Measurements from ENCODE around the gene ATRNL1.
A peak's percentile ranks its signal among the peaks of the same experiment; 100 is the strongest.
"Not testable (repeated sequence)": the region's sequence is repeated elsewhere in the genome, so short reads cannot be mapped to it uniquely, and the experiment has no call there.

ATRNL1 gene

GRCh38 chr10:115107830-115108229 is 14.7 kb downstream of the ATRNL1 start:
- Mint-ChIP-seq H3K36me3 (no peaks in the 10 kb centered on the region), H3K27ac (no peak overlapping the region), H3K4me1 (no peaks in the 10 kb centered on the region), H3K9me3 (peaks cover 15% of the 10 kb centered on the region), H3K27me3 (peaks cover 3% of the 10 kb centered on the region), H3K4me3 (no peak overlapping the region)
- CTCF ChIA-PET: no interaction called here
- DNase-seq: no peak

DNA sequence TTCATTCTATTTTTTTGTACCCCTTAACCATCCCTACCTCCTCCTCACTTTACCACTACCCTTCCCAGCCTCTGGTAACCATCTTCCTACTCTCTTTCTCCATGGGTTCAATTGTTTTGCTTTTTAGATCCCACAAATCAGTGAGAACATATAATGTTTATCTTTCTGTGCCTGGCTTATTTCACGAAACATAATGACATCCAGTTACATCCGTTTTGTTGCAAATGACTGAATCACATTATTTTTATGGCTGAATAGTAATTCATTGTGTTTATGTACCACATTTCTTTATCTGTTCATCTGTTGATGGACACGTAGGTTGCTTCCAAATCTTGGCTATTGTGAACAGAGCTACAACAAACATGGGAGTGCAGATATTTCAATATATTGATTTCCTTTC is 24.1 kb downstream of the ATRNL1 start:
- no peak overlapping the region for H3K27ac Mint-ChIP-seq
- no peak for DNase-seq
- H3K9me3 Mint-ChIP-seq: no peaks in the 10 kb centered on the region
- no peak overlapping the region for H3K4me3 Mint-ChIP-seq
- no peaks in the 10 kb centered on the region for H3K27me3 Mint-ChIP-seq
- no peaks in the 10 kb centered on the region for H3K4me1 Mint-ChIP-seq
- CTCF ChIA-PET: no interaction called here
- no peaks in the 10 kb centered on the region for H3K36me3 Mint-ChIP-seq

GRCh38 chr10:115118346-115118745 is 25.2 kb downstream of the ATRNL1 start:
- no peaks in the 10 kb centered on the region for H3K9me3 Mint-ChIP-seq
- CTCF ChIA-PET: no interaction called here
- H3K27ac Mint-ChIP-seq: no peak overlapping the region
- H3K27me3 Mint-ChIP-seq: no peaks in the 10 kb centered on the region
- H3K4me1 Mint-ChIP-seq: no peaks in the 10 kb centered on the region
- no peaks in the 10 kb centered on the region for H3K36me3 Mint-ChIP-seq
- no peak for DNase-seq
- H3K4me3 Mint-ChIP-seq: no peak overlapping the region

DNA sequence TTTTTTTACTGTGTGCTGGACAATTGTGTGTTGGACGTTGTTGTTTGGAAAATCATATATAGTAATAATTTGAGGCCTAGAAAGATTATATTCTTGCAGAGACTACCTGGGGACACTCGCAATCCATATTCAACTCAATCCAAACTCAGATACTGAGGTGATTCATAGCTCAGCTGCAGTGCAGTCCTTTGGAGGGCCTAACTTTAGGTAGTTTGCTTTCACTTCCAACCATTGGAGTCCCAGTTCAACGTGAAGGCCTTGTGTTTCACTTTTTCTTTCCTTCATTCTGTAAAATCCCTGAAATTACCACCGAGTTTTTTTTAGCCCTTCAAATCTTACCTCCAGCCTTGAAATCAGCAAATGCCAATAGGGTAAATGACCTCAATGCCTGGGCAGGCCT is 32.3 kb downstream of the ATRNL1 start:
- Mint-ChIP-seq H3K4me1 (no peaks in the 10 kb centered on the region), H3K27ac (no peak overlapping the region), H3K9me3 (no peaks in the 10 kb centered on the region), H3K27me3 (no peaks in the 10 kb centered on the region), H3K36me3 (no peaks in the 10 kb centered on the region), H3K4me3 (no peak overlapping the region)
- CTCF ChIA-PET: interaction anchor here (0.7 kb wide), 1 partner anchor 1396 kb away, joined by 3 read pairs; no protein-coding TSS in a partner anchor
- no peak for DNase-seq

GRCh38 chr10:115129752-115130151 is 36.6 kb downstream of the ATRNL1 start:
- no peaks in the 10 kb centered on the region for H3K9me3 Mint-ChIP-seq
- H3K27ac Mint-ChIP-seq: no peak overlapping the region
- CTCF ChIA-PET: interaction anchor here (0.6 to 3.5 kb wide), 7 partner anchors 244 to 1668 kb away, joined by 3 to 35 read pairs (median 4); no protein-coding TSS in a partner anchor
- H3K36me3 Mint-ChIP-seq: no peaks in the 10 kb centered on the region
- H3K27me3 Mint-ChIP-seq: no peaks in the 10 kb centered on the region
- DNase-seq: no peak
- H3K4me3 Mint-ChIP-seq: no peak overlapping the region
- no peaks in the 10 kb centered on the region for H3K4me1 Mint-ChIP-seq

DNA sequence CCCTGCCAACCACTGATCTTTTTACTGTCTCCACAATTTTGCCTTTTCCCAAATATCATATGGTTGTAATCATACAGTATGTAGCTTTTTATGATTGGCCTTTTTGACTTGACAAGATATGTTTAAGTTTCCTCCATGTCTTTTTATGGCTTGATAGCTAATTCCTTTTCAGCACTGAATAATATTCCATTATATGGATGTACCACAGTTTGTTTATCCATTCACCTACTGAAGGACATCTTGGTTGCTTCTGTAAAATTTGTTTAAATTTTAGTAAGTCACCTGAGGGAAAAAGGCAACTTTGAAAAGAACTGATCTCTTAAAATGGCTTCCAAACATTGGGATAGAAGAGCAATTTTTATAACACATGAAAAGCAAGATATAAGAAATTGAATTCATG is 43.5 kb downstream of the ATRNL1 start:
- CTCF ChIA-PET: no interaction called here
- Mint-ChIP-seq H3K9me3 (no peaks in the 10 kb centered on the region), H3K27me3 (no peaks in the 10 kb centered on the region), H3K36me3 (no peaks in the 10 kb centered on the region), H3K4me3 (no peak overlapping the region), H3K4me1 (no peaks in the 10 kb centered on the region), H3K27ac (no peak overlapping the region)
- DNase-seq: no peak

- no peak for DNase-seq
- H3K27ac Mint-ChIP-seq: no peak overlapping the region
- no peaks in the 10 kb centered on the region for H3K36me3 Mint-ChIP-seq
- CTCF ChIA-PET: no interaction called here
- H3K4me1 Mint-ChIP-seq: no peaks in the 10 kb centered on the region
- H3K9me3 Mint-ChIP-seq: no peaks in the 10 kb centered on the region
- no peak overlapping the region for H3K4me3 Mint-ChIP-seq
- H3K27me3 Mint-ChIP-seq: no peaks in the 10 kb centered on the region
Measured at GRCh38 chr10:115141254-115141653, 48.1 kb downstream of the ATRNL1 start.

GRCh38 chr10:115157357-115157756 is 64.2 kb downstream of the ATRNL1 start:
- H3K27ac Mint-ChIP-seq: no peak overlapping the region
- H3K36me3 Mint-ChIP-seq: no peaks in the 10 kb centered on the region
- H3K9me3 Mint-ChIP-seq: no peaks in the 10 kb centered on the region
- H3K4me1 Mint-ChIP-seq: no peaks in the 10 kb centered on the region
- CTCF ChIA-PET: no interaction called here
- no peak overlapping the region for H3K4me3 Mint-ChIP-seq
- no peaks in the 10 kb centered on the region for H3K27me3 Mint-ChIP-seq
- DNase-seq: no peak

GRCh38 chr10:115163129-115163528 is 70.0 kb downstream of the ATRNL1 start:
- Mint-ChIP-seq H3K9me3 (no peaks in the 10 kb centered on the region), H3K27me3 (no peaks in the 10 kb centered on the region), H3K4me1 (no peaks in the 10 kb centered on the region), H3K4me3 (no peak overlapping the region), H3K27ac (no peak overlapping the region), H3K36me3 (no peaks in the 10 kb centered on the region)
- CTCF ChIA-PET: interaction anchor here (0.6 kb wide), 1 partner anchor 1077 kb away, joined by 3 read pairs; no protein-coding TSS in a partner anchor
- DNase-seq: no peak

DNA sequence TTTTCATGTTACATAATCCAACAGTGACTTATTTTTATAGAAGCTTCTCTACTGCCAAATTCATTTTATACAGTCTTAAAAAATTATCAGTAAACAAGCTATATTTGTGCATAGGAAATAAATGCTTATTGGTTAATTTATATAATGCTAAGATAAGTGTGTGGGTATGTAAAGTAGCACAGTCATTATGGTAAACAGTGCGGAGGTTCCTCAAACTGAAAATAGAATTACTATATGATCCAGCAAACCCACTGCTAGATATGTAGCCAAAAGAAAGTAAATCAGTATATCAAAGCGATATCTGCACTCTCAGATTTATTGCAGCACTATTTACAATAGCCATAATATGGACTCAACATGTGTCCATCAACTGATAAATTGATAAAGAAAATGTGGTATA is 71.1 kb downstream of the ATRNL1 start:
- H3K27ac Mint-ChIP-seq: no peak overlapping the region
- no peaks in the 10 kb centered on the region for H3K4me1 Mint-ChIP-seq
- no peaks in the 10 kb centered on the region for H3K27me3 Mint-ChIP-seq
- no peak for DNase-seq
- H3K9me3 Mint-ChIP-seq: no peaks in the 10 kb centered on the region
- no peaks in the 10 kb centered on the region for H3K36me3 Mint-ChIP-seq
- H3K4me3 Mint-ChIP-seq: no peak overlapping the region
- CTCF ChIA-PET: no interaction called here

DNA sequence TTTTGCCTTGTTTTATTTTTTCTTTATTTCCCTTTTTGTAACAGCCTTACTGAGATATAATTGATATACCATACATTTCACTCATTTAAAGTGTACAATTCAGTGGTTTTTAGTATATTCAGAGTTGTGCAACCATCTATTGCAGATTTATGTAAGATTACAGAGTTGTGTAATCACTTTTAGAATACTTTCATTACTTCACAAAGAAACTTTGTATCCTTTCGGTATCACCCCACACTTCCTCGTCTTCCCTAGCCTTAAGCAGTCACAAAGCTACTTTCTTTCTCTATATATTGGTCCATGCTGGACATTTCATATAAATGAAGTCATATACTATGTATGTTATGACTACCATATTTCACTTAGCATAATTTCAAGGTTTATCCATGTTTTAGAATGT is 74.6 kb downstream of the ATRNL1 start:
- CTCF ChIA-PET: no interaction called here
- no peaks in the 10 kb centered on the region for H3K27me3 Mint-ChIP-seq
- no peak for DNase-seq
- H3K4me1 Mint-ChIP-seq: no peaks in the 10 kb centered on the region
- H3K36me3 Mint-ChIP-seq: no peaks in the 10 kb centered on the region
- no peaks in the 10 kb centered on the region for H3K9me3 Mint-ChIP-seq
- no peak overlapping the region for H3K27ac Mint-ChIP-seq
- no peak overlapping the region for H3K4me3 Mint-ChIP-seq

DNA sequence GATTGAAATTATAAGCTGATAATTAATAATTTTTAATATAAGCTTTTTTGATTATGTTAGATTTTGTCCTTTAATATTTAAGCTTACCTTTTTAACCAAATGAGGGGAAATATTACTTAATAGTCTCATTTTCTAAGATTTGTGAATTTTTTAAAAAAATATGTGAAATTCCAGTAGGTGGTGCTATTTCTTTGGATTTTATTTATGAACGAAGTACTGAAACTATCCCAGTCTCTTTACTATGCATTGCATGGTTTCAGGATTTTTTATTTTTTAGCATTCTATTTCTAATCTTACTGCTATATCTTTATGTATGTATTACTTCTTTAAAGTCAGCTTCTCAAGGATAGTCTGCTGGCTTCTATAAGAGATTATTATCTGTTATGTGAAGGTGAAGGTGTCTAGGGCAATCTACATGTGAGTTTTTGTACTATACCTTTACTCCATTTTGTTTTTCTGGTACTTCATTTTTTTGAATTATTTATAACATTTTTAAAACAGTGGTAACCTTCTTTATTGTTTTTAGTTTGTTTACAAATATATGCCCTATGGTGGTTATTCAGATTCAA is 78.3 kb downstream of the ATRNL1 start:
- CTCF ChIA-PET: interaction anchor here (0.9 kb wide), 1 partner anchor 1256 kb away, joined by 3 read pairs; the partner anchor contains the start of gene PNLIPRP3
- H3K9me3 Mint-ChIP-seq: no peaks in the 10 kb centered on the region
- H3K4me1 Mint-ChIP-seq: no peaks in the 10 kb centered on the region
- H3K27ac Mint-ChIP-seq: no peak overlapping the region
- no peaks in the 10 kb centered on the region for H3K36me3 Mint-ChIP-seq
- H3K27me3 Mint-ChIP-seq: no peaks in the 10 kb centered on the region
- DNase-seq: no peak
- no peak overlapping the region for H3K4me3 Mint-ChIP-seq

GRCh38 chr10:115173915-115174443 is 80.8 kb downstream of the ATRNL1 start:
- Mint-ChIP-seq H3K4me1 (no peaks in the 10 kb centered on the region), H3K9me3 (no peaks in the 10 kb centered on the region), H3K36me3 (no peaks in the 10 kb centered on the region), H3K27me3 (no peaks in the 10 kb centered on the region), H3K27ac (no peak overlapping the region), H3K4me3 (no peak overlapping the region)
- CTCF ChIA-PET: no interaction called here
- DNase-seq: no peak

DNA sequence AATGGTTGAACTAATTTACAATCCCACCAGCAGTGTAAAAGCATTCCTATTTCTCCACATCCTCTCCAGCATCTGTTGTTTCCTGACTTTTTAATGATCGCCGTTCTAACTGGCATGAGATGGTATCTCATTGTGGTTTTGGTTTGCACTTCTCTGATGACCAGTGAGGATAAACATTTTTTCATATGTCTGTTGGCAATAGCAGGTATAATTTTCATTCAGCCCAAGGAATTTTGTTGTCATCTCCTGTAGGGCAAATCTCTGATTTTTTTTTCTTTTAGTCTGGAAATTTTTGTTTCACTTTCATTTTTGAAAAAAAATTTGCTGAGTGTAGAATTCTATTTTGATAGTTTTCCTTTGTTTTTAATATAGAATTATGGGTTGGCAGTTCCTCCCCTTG is 114.1 kb downstream of the ATRNL1 start:
- H3K36me3 Mint-ChIP-seq, H3K4me1 Mint-ChIP-seq, CTCF ChIA-PET, H3K27ac Mint-ChIP-seq, DNase-seq, H3K9me3 Mint-ChIP-seq, H3K27me3 Mint-ChIP-seq: not testable (repeated sequence)
- peak overlapping the region; percentile 70 for H3K4me3 Mint-ChIP-seq

GRCh38 chr10:115209133-115209532 is 116.0 kb downstream of the ATRNL1 start:
- Mint-ChIP-seq H3K27ac (no peak overlapping the region), H3K36me3 (no peaks in the 10 kb centered on the region), H3K27me3 (no peaks in the 10 kb centered on the region), H3K9me3 (no peaks in the 10 kb centered on the region), H3K4me3 (no peak overlapping the region), H3K4me1 (peaks cover 5% of the 10 kb centered on the region)
- CTCF ChIA-PET: no interaction called here
- no peak for DNase-seq

GRCh38 chr10:115214829-115215228 is 121.7 kb downstream of the ATRNL1 start:
- Mint-ChIP-seq H3K9me3 (no peaks in the 10 kb centered on the region), H3K36me3 (no peaks in the 10 kb centered on the region), H3K4me3 (no peak overlapping the region), H3K4me1 (no peaks in the 10 kb centered on the region), H3K27me3 (no peaks in the 10 kb centered on the region), H3K27ac (no peak overlapping the region)
- DNase-seq: no peak
- CTCF ChIA-PET: no interaction called here
